ENCODE measurements around the gene PLPP3.

DNA sequence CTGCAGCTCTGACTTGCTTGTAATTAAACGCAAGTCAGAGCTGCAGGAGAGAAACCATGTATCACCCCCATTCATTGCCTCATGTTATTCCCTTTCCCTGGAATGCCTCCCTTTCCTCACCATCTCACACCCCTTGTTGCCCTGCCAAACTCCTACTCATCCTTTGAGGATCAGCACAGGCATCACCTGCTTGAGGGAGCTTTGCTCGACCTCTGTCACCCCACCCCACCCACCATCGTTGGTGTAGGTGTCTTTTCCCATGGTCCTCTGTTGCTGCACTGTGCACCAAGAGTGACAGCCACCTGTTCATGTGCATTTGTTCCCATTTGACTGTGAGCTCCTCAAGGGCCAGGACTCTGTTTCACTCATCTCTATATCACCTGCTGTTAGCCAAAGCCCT lies 117.2 kb downstream of the PLPP3 start:
- TF ChIP-seq EGR1 (IDR thresholded peaks at IDR 0.05; ENCODE audit: borderline replicate concordance, low read depth, low read length) (no peak), TAF1 (IDR thresholded peaks at IDR 0.05; ENCODE audit: low read depth, low read length) (no peak), POLR2A (IDR thresholded peaks at IDR 0.05; ENCODE audit: control extremely low read depth in 1 of 2, low read depth in 2 of 2, low read length in 2 of 2) (no peak), BRCA1 (IDR thresholded peaks at IDR 0.05; ENCODE audit: low read depth, low read length) (no peak), RXRA (IDR thresholded peaks at IDR 0.05; ENCODE audit: insufficient read depth, low read depth, low read length) (no peak), RFX5 (IDR thresholded peaks at IDR 0.05; ENCODE audit: borderline replicate concordance, low read depth, low read length) (no peak), EZH2 (IDR thresholded peaks at IDR 0.05; ENCODE audit: low read depth, low read length, severe bottlenecking) (no peak), SIN3A (conservative IDR thresholded peaks at IDR 0.05 in 1 of 2, IDR thresholded peaks at IDR 0.05 in 1 of 2; ENCODE audit: low read depth in 1 of 2, low read length in 2 of 2) (no peak), TEAD4 (IDR thresholded peaks at IDR 0.05; ENCODE audit: low read depth, low read length) (no peak), JUND (IDR thresholded peaks at IDR 0.05; ENCODE audit: low read length) (no peak)
- TF ChIP-seq, protein P1, sequence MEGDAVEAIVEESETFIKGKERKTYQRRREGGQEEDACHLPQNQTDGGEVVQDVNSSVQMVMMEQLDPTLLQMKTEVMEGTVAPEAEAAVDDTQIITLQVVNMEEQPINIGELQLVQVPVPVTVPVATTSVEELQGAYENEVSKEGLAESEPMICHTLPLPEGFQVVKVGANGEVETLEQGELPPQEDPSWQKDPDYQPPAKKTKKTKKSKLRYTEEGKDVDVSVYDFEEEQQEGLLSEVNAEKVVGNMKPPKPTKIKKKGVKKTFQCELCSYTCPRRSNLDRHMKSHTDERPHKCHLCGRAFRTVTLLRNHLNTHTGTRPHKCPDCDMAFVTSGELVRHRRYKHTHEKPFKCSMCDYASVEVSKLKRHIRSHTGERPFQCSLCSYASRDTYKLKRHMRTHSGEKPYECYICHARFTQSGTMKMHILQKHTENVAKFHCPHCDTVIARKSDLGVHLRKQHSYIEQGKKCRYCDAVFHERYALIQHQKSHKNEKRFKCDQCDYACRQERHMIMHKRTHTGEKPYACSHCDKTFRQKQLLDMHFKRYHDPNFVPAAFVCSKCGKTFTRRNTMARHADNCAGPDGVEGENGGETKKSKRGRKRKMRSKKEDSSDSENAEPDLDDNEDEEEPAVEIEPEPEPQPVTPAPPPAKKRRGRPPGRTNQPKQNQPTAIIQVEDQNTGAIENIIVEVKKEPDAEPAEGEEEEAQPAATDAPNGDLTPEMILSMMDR (IDR thresholded peaks at IDR 0.05; ENCODE audit: control extremely low read depth in 1 of 3, insufficient read depth in 1 of 3, low read depth in 1 of 3, low read length in 3 of 3) = no peak
- TF ChIP-seq, protein P2, sequence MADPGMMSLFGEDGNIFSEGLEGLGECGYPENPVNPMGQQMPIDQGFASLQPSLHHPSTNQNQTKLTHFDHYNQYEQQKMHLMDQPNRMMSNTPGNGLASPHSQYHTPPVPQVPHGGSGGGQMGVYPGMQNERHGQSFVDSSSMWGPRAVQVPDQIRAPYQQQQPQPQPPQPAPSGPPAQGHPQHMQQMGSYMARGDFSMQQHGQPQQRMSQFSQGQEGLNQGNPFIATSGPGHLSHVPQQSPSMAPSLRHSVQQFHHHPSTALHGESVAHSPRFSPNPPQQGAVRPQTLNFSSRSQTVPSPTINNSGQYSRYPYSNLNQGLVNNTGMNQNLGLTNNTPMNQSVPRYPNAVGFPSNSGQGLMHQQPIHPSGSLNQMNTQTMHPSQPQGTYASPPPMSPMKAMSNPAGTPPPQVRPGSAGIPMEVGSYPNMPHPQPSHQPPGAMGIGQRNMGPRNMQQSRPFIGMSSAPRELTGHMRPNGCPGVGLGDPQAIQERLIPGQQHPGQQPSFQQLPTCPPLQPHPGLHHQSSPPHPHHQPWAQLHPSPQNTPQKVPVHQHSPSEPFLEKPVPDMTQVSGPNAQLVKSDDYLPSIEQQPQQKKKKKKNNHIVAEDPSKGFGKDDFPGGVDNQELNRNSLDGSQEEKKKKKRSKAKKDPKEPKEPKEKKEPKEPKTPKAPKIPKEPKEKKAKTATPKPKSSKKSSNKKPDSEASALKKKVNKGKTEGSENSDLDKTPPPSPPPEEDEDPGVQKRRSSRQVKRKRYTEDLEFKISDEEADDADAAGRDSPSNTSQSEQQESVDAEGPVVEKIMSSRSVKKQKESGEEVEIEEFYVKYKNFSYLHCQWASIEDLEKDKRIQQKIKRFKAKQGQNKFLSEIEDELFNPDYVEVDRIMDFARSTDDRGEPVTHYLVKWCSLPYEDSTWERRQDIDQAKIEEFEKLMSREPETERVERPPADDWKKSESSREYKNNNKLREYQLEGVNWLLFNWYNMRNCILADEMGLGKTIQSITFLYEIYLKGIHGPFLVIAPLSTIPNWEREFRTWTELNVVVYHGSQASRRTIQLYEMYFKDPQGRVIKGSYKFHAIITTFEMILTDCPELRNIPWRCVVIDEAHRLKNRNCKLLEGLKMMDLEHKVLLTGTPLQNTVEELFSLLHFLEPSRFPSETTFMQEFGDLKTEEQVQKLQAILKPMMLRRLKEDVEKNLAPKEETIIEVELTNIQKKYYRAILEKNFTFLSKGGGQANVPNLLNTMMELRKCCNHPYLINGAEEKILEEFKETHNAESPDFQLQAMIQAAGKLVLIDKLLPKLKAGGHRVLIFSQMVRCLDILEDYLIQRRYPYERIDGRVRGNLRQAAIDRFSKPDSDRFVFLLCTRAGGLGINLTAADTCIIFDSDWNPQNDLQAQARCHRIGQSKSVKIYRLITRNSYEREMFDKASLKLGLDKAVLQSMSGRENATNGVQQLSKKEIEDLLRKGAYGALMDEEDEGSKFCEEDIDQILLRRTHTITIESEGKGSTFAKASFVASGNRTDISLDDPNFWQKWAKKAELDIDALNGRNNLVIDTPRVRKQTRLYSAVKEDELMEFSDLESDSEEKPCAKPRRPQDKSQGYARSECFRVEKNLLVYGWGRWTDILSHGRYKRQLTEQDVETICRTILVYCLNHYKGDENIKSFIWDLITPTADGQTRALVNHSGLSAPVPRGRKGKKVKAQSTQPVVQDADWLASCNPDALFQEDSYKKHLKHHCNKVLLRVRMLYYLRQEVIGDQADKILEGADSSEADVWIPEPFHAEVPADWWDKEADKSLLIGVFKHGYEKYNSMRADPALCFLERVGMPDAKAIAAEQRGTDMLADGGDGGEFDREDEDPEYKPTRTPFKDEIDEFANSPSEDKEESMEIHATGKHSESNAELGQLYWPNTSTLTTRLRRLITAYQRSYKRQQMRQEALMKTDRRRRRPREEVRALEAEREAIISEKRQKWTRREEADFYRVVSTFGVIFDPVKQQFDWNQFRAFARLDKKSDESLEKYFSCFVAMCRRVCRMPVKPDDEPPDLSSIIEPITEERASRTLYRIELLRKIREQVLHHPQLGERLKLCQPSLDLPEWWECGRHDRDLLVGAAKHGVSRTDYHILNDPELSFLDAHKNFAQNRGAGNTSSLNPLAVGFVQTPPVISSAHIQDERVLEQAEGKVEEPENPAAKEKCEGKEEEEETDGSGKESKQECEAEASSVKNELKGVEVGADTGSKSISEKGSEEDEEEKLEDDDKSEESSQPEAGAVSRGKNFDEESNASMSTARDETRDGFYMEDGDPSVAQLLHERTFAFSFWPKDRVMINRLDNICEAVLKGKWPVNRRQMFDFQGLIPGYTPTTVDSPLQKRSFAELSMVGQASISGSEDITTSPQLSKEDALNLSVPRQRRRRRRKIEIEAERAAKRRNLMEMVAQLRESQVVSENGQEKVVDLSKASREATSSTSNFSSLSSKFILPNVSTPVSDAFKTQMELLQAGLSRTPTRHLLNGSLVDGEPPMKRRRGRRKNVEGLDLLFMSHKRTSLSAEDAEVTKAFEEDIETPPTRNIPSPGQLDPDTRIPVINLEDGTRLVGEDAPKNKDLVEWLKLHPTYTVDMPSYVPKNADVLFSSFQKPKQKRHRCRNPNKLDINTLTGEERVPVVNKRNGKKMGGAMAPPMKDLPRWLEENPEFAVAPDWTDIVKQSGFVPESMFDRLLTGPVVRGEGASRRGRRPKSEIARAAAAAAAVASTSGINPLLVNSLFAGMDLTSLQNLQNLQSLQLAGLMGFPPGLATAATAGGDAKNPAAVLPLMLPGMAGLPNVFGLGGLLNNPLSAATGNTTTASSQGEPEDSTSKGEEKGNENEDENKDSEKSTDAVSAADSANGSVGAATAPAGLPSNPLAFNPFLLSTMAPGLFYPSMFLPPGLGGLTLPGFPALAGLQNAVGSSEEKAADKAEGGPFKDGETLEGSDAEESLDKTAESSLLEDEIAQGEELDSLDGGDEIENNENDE (IDR thresholded peaks at IDR 0.05; ENCODE audit: insufficient replicate concordance, low read length) = no peak

All from H1 (cell line).